HEK293 (cell line): ENCODE measurements around the gene MORC1.

Experiments
- PRDM1 ChIP-seq: fragments of 450-650 bp; formaldehyde crosslinking; IDR thresholded peaks from 2 replicates; pipeline ENCODE4; 2016; ENCODE audit warnings: missing biosample characterization, missing genetic modification characterization
- REST ChIP-seq: fragments of 450-650 bp; formaldehyde crosslinking; IDR thresholded peaks from 2 replicates; pipeline ENCODE4 v1.5.1; 2016; ENCODE audit warnings: missing biosample characterization, missing genetic modification characterization
- ZNF529 ChIP-seq: fragments of 450-650 bp; formaldehyde crosslinking; IDR thresholded peaks from 2 replicates; pipeline ENCODE4 v1.5.1; 2017; ENCODE audit warnings: missing genetic modification characterization, missing biosample characterization; ENCODE audit not compliant: insufficient replicate concordance
- ZNF785 ChIP-seq: fragments of 450-650 bp; formaldehyde crosslinking; IDR thresholded peaks from 2 replicates; pipeline ENCODE4 v1.5.1; 2016; ENCODE audit warnings: missing biosample characterization, missing genetic modification characterization

GRCh38 chr3:109025896-109026295, 92.0 kb downstream of the MORC1 start:
- TF ChIP-seq ZNF529 (tag by site-specific recombination) (no peak), ZNF785 (tag by site-specific recombination) (no peak), REST (tag by site-specific recombination) (no peak), PRDM1 (no peak)
